H9 (cell line): ENCODE results near the gene COTL1. TPM values are rescaled to one million over a fixed set of nuclear protein-coding genes. Genes with fewer than 3 reads are reported as not detected.

Experiments
- DNase-seq: peaks from one replicate; pipeline ENCODE4 v3.0.0-alpha.2; 2017
- H2AFZ ChIP-seq: one replicate; pipeline ENCODE4 v1.6.1; 2013; ENCODE audit warnings: mild to moderate bottlenecking, low read length, control low read depth, moderate library complexity
- H2AK5ac ChIP-seq: 2 replicates; pipeline ENCODE4 v1.6.1; 2013; ENCODE audit warnings: low read length, control low read depth, mixed read lengths; ENCODE audit not compliant: insufficient read length
- H2BK120ac ChIP-seq: one replicate; pipeline ENCODE4 v1.6.1; 2013; ENCODE audit warnings: low read depth, mild to moderate bottlenecking, low read length, control low read depth, inconsistent platforms; ENCODE audit not compliant: poor library complexity, severe bottlenecking
- H2BK12ac ChIP-seq: 2 replicates; pipeline ENCODE4 v1.6.1; 2013; ENCODE audit warnings: low read length, control low read depth, mixed read lengths, low read depth; ENCODE audit not compliant: insufficient read length
- H2BK15ac ChIP-seq: 2 replicates; pipeline ENCODE4 v1.6.1; 2013; ENCODE audit warnings: low read depth, low read length, control low read depth
- H2BK20ac ChIP-seq: one replicate; pipeline ENCODE4 v1.6.1; 2013; ENCODE audit warnings: low read depth, mild to moderate bottlenecking, low read length, control low read depth, inconsistent platforms; ENCODE audit not compliant: poor library complexity, severe bottlenecking
- H2BK5ac ChIP-seq: 2 replicates; pipeline ENCODE4 v1.6.1; 2013; ENCODE audit warnings: low read length, control low read depth, mixed read lengths; ENCODE audit not compliant: insufficient read length
- H3K14ac ChIP-seq: 2 replicates; pipeline ENCODE4 v1.6.1; 2013; ENCODE audit warnings: low read length, control low read depth; ENCODE audit not compliant: insufficient read depth
- H3K18ac ChIP-seq: 2 replicates; pipeline ENCODE4 v1.6.1; 2013; ENCODE audit warnings: low read depth, mild to moderate bottlenecking, mixed read lengths, low read length, control low read depth; ENCODE audit not compliant: insufficient read length
- H3K23ac ChIP-seq: 2 replicates; pipeline ENCODE4 v1.6.1; 2013; ENCODE audit warnings: low read length, control low read depth, mixed read lengths, low read depth; ENCODE audit not compliant: insufficient read length
- H3K23me2 ChIP-seq: 2 replicates; pipeline ENCODE4 v1.6.1; 2013; ENCODE audit warnings: low read depth, mild to moderate bottlenecking, mixed read lengths, low read length, control low read depth; ENCODE audit not compliant: insufficient read length, poor library complexity, severe bottlenecking
- H3K27ac ChIP-seq: 2 replicates; pipeline ENCODE4 v1.5.1; 2013; ENCODE audit warnings: low read length, control low read depth, mixed read lengths, low read depth; ENCODE audit not compliant: insufficient read length
- H3K27me3 ChIP-seq: 2 replicates; pipeline ENCODE4 v1.6.1; 2013; ENCODE audit warnings: low read length, control low read depth, inconsistent platforms; ENCODE audit not compliant: insufficient read depth
- H3K4ac ChIP-seq: 2 replicates; pipeline ENCODE4 v1.6.1; 2013; ENCODE audit warnings: low read depth, mild to moderate bottlenecking, control low read depth, inconsistent platforms, low read length, moderate library complexity
- H3K4me1 ChIP-seq: 2 replicates; pipeline ENCODE4 v1.6.1; 2013; ENCODE audit warnings: low read length, control low read depth, inconsistent platforms; ENCODE audit not compliant: insufficient read depth
- H3K4me2 ChIP-seq: 2 replicates; pipeline ENCODE4 v1.6.1; 2013; ENCODE audit warnings: low read length, control low read depth, mixed read lengths; ENCODE audit not compliant: insufficient read length, insufficient read depth
- H3K56ac ChIP-seq: 2 replicates; pipeline ENCODE4 v1.6.1; 2013; ENCODE audit warnings: low read depth, mild to moderate bottlenecking, mixed read lengths, low read length, control low read depth; ENCODE audit not compliant: insufficient read length
- H3K79me1 ChIP-seq: 2 replicates; pipeline ENCODE4 v1.6.1; 2013; ENCODE audit warnings: low read depth, mild to moderate bottlenecking, moderate library complexity, low read length, control low read depth, inconsistent platforms; ENCODE audit not compliant: insufficient read depth, poor library complexity, severe bottlenecking
- H3K79me2 ChIP-seq: 2 replicates; pipeline ENCODE4 v1.6.1; 2013; ENCODE audit warnings: low read length, control low read depth, inconsistent platforms; ENCODE audit not compliant: insufficient read depth
- H3K9ac ChIP-seq: 2 replicates; pipeline ENCODE4 v1.6.1; 2013; ENCODE audit warnings: low read length, control low read depth, mixed read lengths; ENCODE audit not compliant: insufficient read length; ENCODE audit errors: extremely low read depth
- H3K9me3 ChIP-seq: one replicate; pipeline ENCODE4 v1.6.1; 2013; ENCODE audit warnings: low read depth, low read length, inconsistent platforms; ENCODE audit not compliant: control insufficient read depth
- H3T11ph ChIP-seq: one replicate; pipeline ENCODE4 v1.6.1; 2013; ENCODE audit warnings: mild to moderate bottlenecking, low read length, control low read depth, inconsistent platforms
- H4K20me1 ChIP-seq: one replicate; pipeline ENCODE4 v1.6.1; 2013; ENCODE audit not compliant: control insufficient read depth, insufficient read length, insufficient read depth
- H4K5ac ChIP-seq: 2 replicates; pipeline ENCODE4 v1.6.1; 2013; ENCODE audit warnings: low read depth, mild to moderate bottlenecking, mixed read lengths, low read length, control low read depth; ENCODE audit not compliant: insufficient read length
- H4K8ac ChIP-seq: replicated peaks from 2 replicates; pipeline ENCODE4 v1.6.1; 2013; ENCODE audit warnings: low read length, control low read depth, mixed read lengths, low read depth; ENCODE audit not compliant: insufficient read length
- H4K91ac ChIP-seq: 2 replicates; pipeline ENCODE4 v1.6.1; 2013; ENCODE audit warnings: low read depth, mild to moderate bottlenecking, moderate library complexity, mixed read lengths, low read length, control low read depth; ENCODE audit not compliant: insufficient read length
- H3K27ac Mint-ChIP-seq, 3 experiments: 2 replicates in 2 of 3; 3 replicates in 1 of 3; pipeline ENCODE4 v1.8.0; 2020 to 2021; ENCODE audit warnings: mixed read lengths in 3 of 3, mild to moderate bottlenecking in 1 of 3, moderate library complexity in 1 of 3
- H3K27me3 Mint-ChIP-seq: 2 replicates; pipeline ENCODE4 v1.8.0; 2021; ENCODE audit warnings: low read depth, mild to moderate bottlenecking, moderate library complexity, mixed read lengths
- H3K36me3 Mint-ChIP-seq, 3 experiments: 2 replicates in 2 of 3; 3 replicates in 1 of 3; pipeline ENCODE4 v1.8.0; 2020 to 2021; ENCODE audit warnings: low read depth in 3 of 3, mixed read lengths in 3 of 3; ENCODE audit not compliant: insufficient read depth in 1 of 3
- H3K4me1 Mint-ChIP-seq, 2 experiments: 2 replicates each; pipeline ENCODE4 v1.8.0; 2020; ENCODE audit warnings: mixed read lengths in 2 of 2
- H3K4me3 Mint-ChIP-seq, 2 experiments: 2 replicates in 1 of 2; 3 replicates in 1 of 2; pipeline ENCODE4 v1.8.0; 2020 to 2021; ENCODE audit warnings: mild to moderate bottlenecking in 2 of 2, mixed read lengths in 2 of 2, moderate library complexity in 1 of 2
- H3K9me3 Mint-ChIP-seq, 2 experiments: 2 replicates in 1 of 2; 3 replicates in 1 of 2; pipeline ENCODE4 v1.8.0; 2020; ENCODE audit warnings: mild to moderate bottlenecking in 2 of 2, mixed read lengths in 2 of 2, moderate library complexity in 1 of 2
- CTCF ChIP-seq: fragments of 200-600 bp; sonication (generic); conservative IDR thresholded peaks from 3 replicates; pipeline ENCODE4 v1.8.0; 2021; ENCODE audit warnings: antibody characterized with exemption, mild to moderate bottlenecking
- WGBS: extraction: QIAGEN DNeasy Blood & Tissue Kit; methylation state at CpG from one replicate; pipeline ENCODE4 v1.1.7; 2013; ENCODE audit warnings: missing lambda C conversion rate, low lambda C conversion rate, mixed read lengths; ENCODE audit not compliant: insufficient read length; ENCODE audit errors: extremely low coverage; 5-methylcytosine and 5-hydroxymethylcytosine counted together
- total RNA-seq: library from RNA; stranded (reverse); gene quantifications from 2 replicates; pipeline ENCODE4 v1.2.1, GENCODE V29; 2021

Gene COTL1
- total RNA-seq, 1 experiment from 2014 or later: 81.4 TPM

- H2BK5ac ChIP-seq: no peak overlapping the region
- H3K27me3 Mint-ChIP-seq: peaks cover 12% of the 10 kb centered on the region
- no peak overlapping the region for H3K27ac ChIP-seq
- peaks cover 2 to 7% (median 7%) of the 10 kb centered on the region in 3 experiments; a peak in 4 of 7 replicates for H3K36me3 Mint-ChIP-seq
- H3K4ac ChIP-seq: no peak overlapping the region
- H2AK5ac ChIP-seq: no peak overlapping the region
- H4K8ac ChIP-seq: no peak overlapping the region
- H4K20me1 ChIP-seq: no peaks in the 10 kb centered on the region
- no peak for TF ChIP-seq CTCF
- no peak overlapping the region for H3K56ac ChIP-seq
- peaks cover 3% of the 10 kb centered on the region; the same call in 1 of the 2 replicates for H3K27me3 ChIP-seq
- no CpG with 5 or more reads among the region's 13 CpGs for WGBS
- no peaks in the 10 kb centered on the region for H3K9me3 Mint-ChIP-seq
- peak overlapping the region; percentile 81 for H3K4me2 ChIP-seq
- no peak overlapping the region for H4K91ac ChIP-seq
- no peak for DNase-seq
- no peaks in the 10 kb centered on the region for H3K4me1 ChIP-seq
- peaks cover 11% of the 10 kb centered on the region; the same call in 1 of the 2 replicates for H3K79me2 ChIP-seq
- H3K23me2 ChIP-seq: peaks cover 11% of the 10 kb centered on the region
- no peak overlapping the region for H3K9ac ChIP-seq
- H3K23ac ChIP-seq: no peak overlapping the region
- no peaks in the 10 kb centered on the region for H3K9me3 ChIP-seq
- no peak overlapping the region for H3K18ac ChIP-seq
- H2AFZ ChIP-seq: no peak overlapping the region
- no peak overlapping the region for H2BK20ac ChIP-seq
- no peak overlapping the region for H2BK12ac ChIP-seq
- no peak overlapping the region for H3K14ac ChIP-seq
- peaks cover 4% of the 10 kb centered on the region for H3K79me1 ChIP-seq
- H2BK15ac ChIP-seq: no peak overlapping the region
- H3T11ph ChIP-seq: no peak overlapping the region
- H3K27ac Mint-ChIP-seq: no peak overlapping the region
- no peak overlapping the region for H4K5ac ChIP-seq
- peak overlapping the region; percentile 91 to 97 for H3K4me3 Mint-ChIP-seq
- H2BK120ac ChIP-seq: no peak overlapping the region
- H3K4me1 Mint-ChIP-seq: peaks cover 32 to 43% of the 10 kb centered on the region in 2 experiments
Measured at GRCh38 chr16:84616515-84616914, 1.4 kb downstream of the COTL1 start.
